TTC549 (cell line): Measurements from ENCODE around the gene NOX1.

ENCODE experiments used
- FAIRE-seq: peaks from 2 replicates; lab custom pipeline; 2012; peaks lifted over from hg19 to GRCh38; lab: Jason Lieb, UNC

NOX1 gene

DNA sequence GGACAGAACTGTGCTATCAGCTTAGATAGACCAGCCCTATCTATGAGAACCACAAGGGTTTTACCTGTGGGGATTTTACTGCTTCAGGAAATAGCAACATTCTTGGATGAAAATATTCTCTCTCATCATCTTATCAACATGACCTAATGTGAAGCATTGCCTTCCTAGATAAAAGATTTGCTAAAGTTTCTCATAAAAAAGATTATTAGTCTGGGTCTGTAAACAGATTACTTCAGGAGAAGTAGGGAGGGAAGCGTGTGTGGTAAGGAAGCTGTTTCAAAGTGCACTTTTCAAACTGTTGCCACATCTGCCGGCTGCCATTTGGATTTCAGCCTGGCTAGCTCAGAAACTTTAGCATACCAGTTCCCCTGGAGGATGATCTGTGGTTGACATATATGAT lies at the start of gene NOX1:
TSS of gene NOX1 (minus strand) at position 35 of the 400 bp plus-strand sequence. CDS start 220 bp downstream, outside the sequence.
- FAIRE-seq, result no peak

GRCh38 chrX:100915562-100915961 lies 41.4 kb upstream of the NOX1 start:
- no peak for FAIRE-seq

DNA sequence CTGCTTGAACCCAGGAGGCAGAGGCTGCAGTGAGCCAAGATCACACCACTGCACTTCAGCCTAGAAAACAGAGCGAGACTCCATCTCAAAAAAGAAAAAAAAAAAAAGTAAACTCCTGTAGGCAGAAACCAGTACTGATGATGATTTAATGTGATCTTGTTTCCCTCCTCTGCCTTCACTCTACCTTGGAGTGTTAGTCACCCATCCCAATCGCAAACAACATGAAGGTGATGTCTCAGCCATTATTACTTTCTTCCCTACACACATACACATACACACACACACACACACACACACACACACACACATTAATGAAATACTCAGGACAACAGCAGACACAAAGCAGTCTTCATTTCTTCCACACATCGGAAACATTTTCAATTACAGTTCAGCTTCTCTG lies 39.0 kb upstream of the NOX1 start:
- FAIRE-seq, result no peak

- FAIRE-seq, result no peak
Measured at GRCh38 chrX:100911731-100912130, 37.6 kb upstream of the NOX1 start.

DNA sequence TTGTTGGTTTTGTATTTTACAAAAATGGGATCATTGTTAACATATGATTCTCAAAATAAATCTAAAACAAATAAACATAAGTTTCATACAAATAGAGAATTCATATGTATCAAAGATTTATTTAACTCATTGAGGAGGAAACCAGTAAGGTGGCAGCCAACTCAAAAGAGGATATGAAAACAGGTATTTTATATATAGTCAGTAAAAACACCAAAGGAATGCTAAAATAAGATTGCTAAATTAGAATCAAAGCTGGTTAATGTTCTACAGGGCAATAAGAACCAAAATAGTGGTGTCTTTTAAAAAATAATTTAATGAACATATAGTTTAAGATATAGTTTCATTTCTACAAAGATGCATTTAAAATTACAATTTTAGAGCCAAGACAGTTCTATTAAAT lies 31.5 kb upstream of the NOX1 start:
- FAIRE-seq, result no peak

GRCh38 chrX:100904433-100904832 lies 30.3 kb upstream of the NOX1 start:
- FAIRE-seq, result no peak

- FAIRE-seq, result no peak
Measured at GRCh38 chrX:100895365-100896075, 21.4 kb upstream of the NOX1 start.

DNA sequence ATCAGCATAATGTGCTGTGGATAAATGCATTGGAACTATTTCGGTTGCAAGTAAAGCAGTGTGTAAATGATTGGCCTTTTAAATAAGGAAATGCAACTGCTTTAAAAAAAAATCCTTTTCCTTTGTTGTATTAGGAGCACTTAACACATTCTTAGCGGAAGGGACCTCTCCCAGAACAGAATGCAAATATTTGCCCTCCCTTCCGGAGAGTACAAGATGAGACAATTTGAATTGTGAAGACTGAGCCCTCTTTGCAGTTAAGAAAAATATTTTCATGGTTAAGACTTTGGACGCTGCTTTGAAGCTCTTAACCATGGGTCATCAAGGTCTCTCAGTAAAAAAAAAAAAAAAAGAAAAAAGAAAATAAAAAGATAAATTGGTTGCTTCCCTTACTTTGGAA lies 9.5 kb upstream of the NOX1 start:
- no peak for FAIRE-seq

DNA sequence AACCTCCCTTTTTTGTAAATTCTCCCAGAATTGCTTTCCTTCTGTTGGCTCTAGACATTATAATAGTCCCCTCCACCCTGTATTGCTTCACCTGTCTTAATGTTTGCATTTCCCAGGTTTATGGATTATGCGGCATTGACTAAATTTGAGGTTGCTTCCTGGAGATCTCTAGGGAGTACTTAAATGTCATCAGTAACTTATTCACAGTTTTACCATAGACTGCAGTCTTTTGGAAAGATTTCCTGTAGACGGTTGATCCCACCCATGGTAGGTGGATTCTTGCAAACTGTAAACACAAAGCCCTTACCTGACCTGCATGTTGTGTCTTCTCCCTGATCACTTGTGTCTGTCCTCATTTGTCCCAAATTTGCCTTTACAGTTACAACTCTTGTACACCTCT lies 6.2 kb upstream of the NOX1 start:
- no peak for FAIRE-seq

- FAIRE-seq, result no peak
Measured at GRCh38 chrX:100871594-100872560, 2.3 kb downstream of the NOX1 start.

DNA sequence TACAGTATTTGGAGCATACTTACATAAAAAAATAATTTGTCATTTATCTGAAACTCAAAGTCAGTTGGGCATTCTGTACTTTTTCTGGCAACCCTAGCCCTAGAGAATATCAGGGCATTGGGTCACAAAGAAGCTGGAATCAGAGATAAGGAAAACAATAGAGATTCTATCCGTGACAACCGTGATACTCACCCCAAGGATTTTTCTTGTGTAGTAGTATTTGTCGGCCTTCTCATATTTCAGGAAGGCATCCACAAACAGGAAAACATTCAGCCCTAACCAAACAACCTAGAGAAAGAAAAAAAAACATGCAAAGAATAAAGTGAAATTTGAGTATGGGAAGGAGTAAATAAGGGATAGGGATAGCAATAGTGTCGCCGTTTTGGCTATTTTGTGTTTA lies 3.6 kb downstream of the NOX1 start:
- FAIRE-seq, result no peak

- FAIRE-seq, result no peak
Measured at GRCh38 chrX:100868273-100868672, 5.9 kb downstream of the NOX1 start.

GRCh38 chrX:100864657-100865391 lies 9.3 kb downstream of the NOX1 start:
- no peak for FAIRE-seq

- no peak for FAIRE-seq
Measured at GRCh38 chrX:100863326-100863864, 10.8 kb downstream of the NOX1 start.

DNA sequence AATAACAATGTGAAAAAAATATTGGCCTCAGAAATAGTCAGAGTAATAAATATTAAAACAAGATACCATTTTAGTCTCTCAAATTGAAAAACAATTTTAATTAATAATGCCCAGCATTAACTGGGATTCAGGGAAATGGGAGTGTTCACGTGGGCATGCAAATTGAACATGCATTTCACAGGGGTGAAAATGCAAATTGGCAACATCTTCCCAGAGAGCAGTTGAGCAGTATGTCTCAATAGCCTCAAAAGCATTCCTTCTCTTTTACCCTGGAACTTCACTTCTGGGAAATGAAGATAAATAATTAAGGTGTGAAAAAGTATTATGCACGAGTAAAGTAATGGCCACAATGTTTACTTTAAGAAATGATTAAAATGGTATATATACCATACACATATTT lies 21.3 kb downstream of the NOX1 start:
- FAIRE-seq, result no peak

GRCh38 chrX:100850317-100850716 lies 23.8 kb downstream of the NOX1 start:
- FAIRE-seq, result no peak

DNA sequence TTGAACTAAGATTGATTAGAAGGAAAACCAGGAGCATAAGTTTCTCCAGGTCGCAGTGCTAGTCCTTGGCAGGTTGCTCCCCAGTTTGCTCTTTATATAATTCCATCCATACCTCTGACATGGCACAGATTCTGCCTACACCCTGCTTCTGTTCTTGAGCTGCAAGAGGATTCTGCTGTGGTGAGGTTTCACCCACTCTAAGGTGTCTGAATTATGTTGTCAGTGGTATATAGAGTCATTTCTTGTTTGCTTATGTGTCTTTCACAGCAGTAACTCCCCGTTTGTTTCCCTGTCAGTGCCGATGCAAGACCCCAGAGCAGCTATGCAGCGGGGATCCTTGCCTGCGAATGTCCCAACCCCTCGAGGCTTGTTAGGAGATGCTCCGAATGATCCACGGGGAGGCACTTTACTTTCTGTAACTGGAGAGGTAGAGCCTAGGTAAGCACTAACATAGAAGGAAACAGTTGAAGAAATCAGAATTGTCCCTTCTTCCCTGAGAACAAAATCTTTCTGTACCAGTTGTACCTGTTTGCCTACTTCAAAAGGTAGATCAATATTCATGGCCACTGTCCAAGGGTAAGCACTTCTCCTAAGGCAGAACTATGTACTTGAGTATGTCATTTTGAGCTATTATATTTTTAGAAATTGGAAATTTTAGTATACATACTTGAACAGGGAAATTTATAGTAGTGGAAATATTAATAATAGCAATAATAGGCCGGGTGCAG lies 42.8 kb downstream of the NOX1 start:
- no peak for FAIRE-seq

DNA sequence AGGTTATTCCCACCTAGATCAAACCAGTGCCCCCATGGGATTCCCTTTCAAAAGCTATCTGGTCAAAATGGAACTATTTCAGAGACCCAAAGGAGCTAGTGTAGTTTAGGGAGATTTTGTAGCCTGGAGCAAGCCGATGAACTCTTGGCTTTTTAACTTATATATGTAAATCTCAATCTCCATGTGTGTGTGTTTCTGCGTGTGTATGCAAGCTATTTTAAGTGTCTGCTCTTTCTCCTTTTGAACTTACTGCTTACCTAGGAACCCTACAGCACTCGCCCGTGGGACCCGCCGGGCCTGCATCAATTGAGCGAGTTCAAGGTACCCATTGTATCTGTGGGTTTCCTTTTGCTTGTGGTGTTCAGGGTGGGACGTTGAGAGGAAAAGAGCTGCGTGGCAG lies 43.6 kb downstream of the NOX1 start:
- FAIRE-seq, result no peak

DNA sequence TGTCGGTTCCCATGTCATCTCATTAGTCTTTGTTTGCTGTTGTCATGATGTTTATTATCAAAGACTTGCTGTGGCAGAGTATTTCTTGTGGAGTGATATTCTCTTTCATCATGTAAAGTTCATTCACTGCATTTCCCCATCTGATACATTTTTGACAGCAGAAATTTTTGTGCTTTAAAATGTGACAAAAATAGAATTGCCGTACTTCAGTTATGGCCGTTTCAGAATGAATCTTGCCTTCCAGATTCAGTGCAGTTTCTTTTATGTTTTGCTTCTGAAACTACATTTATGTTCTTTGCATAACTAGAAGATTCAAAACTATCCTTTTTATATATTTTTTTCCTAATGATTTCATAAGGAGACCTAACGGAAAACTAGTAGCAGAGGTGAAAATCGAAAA lies 44.0 kb downstream of the NOX1 start:
- FAIRE-seq, result no peak

- FAIRE-seq, result no peak
Measured at GRCh38 chrX:100829730-100830129, 44.4 kb downstream of the NOX1 start.

GRCh38 chrX:100819837-100820666 lies 54.1 kb downstream of the NOX1 start, which contains the start of gene CSTF2:
CSTF2 (plus strand) TSS chrX:100820391; CDS start chrX:100820417, 26 bp downstream.
- FAIRE-seq, result no peak
